RPMI8226 (cell line): Measurements from ENCODE around the gene POGLUT2.
A peak's percentile ranks its signal among the peaks of the same experiment; 100 is the strongest.

Source experiments
- DNase-seq: peaks from one replicate; pipeline ENCODE4 v3.0.0-alpha.2; 2015

Gene POGLUT2

DNA sequence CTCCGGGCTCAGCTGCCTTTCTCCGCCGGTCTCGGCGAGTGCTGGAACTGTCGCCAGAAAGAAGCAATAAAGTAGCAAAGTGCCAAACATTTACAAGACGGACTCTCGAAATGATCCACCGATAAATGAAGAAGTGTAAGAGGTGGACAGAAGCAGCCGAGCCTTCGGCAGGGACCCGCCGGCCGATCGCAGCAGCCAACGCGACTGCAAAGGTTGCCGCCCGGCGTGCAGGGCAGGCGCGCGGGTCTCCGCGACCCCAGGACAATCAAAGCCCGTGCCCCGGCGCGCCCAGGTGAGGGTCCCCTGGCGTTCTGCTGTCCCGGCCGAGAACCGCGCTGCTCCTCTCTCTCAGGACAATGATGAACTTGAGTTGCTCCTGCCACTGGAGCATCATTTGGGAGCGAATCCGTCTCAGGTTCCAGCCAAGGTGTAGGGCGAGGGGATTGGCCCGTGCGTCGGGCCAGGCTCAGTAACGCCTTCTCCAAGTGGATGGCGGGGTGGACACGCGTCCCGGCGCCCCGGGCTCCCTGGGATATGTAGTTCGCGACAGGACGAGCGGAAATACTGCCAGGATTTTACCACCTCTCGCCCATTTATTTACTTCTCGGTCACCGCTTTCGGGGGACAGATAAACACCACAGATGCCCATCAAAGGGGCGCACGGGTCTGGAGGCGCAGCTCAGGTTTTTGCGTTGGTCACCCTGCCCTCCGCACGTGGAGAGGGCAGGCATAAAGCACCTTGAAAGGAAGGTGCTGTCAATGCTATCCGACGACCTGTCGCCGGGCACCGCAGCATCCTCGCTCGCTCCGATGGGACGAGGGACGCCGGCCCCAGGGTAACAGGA lies at the start of gene POGLUT2, which contains the start of gene BIVM:
POGLUT2 (minus strand) TSS at position 396 of the 845 bp plus-strand sequence; CDS start at position 90, 306 bp downstream.
BIVM (plus strand) TSS at position 539 of the 845 bp plus-strand sequence. CDS start 8,149 bp downstream, outside the sequence.
- peak; percentile 90 for DNase-seq

DNA sequence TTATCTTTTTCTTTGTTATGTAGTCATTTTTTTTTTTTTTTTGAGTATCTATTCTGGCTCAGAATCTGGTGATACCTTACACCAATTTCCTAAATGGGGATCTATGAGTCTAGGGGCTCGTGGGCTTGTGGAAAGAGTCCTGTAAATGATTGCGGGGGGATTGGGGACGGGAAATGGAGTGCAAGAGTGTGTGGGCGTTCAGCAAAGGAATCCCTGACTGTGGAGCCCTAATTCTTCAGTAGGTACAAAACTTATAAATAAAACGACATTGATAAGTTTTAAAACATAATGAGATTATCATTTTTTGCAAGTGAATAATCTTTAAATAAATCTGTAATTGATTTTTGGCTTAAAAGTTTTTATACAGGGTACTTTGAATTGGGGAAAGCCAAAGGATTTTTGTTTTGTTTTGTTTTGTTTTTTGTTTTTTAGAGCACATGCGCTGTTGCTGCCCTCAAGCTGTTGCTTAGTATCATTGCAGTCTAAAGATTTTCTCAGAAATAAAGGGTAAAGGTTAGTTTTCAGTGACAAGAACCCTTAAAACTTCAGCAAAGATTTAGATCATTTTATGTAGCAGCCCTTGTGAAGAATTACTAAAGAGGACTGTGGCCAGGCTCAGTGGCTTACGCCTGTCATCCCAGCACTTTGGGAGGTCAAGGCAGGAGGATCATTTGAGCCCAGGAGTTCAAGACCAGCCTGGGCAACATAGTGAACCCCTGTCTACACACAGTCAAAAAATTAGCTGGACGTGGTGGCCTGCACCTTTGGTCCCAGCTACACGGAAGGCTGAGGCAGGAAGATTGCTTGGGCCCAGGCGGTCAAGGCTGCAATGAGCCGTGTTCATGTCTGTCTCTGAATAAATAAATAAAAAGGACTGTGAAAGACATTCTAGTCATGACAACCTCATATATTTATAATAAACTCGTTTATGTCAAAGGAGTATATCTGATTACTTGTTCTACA lies 48.8 kb upstream of the POGLUT2 start:
- DNase-seq, result peak; percentile 19

DNA sequence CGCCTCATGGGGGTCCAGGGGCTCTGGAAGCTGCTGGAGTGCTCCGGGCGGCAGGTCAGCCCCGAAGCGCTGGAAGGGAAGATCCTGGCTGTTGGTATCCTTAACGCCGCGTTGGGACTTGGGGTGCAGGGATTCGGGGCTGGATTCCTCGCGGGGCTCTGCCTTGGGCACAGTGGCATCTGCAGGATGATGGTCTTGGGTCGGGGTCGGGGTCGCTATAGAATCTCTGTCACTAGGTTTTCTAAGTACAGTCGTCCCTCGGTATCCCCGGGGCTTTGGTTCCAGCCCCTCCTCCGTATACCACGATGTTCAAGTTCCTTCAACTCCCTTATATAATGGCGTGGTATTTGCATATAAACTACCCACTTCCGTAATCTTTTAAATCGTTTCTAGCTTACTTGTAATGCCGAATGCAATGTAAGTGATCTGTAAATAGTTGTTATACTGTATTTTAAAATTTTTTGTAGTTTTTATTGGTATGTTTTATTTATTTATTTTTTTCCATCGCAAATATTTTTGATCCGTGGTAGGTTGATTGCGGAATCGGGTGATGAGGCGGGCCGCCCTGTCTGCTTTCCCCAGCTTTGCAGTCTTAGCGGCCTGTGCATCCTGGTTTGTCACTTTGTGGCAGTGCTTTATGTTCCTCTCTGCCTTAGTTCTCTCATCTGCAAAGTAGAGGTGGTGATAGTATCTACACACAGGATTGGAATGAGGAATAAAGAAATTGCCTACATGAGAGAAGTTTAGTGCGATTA lies 47.7 kb upstream of the POGLUT2 start:
- peak; percentile 49 for DNase-seq

DNA sequence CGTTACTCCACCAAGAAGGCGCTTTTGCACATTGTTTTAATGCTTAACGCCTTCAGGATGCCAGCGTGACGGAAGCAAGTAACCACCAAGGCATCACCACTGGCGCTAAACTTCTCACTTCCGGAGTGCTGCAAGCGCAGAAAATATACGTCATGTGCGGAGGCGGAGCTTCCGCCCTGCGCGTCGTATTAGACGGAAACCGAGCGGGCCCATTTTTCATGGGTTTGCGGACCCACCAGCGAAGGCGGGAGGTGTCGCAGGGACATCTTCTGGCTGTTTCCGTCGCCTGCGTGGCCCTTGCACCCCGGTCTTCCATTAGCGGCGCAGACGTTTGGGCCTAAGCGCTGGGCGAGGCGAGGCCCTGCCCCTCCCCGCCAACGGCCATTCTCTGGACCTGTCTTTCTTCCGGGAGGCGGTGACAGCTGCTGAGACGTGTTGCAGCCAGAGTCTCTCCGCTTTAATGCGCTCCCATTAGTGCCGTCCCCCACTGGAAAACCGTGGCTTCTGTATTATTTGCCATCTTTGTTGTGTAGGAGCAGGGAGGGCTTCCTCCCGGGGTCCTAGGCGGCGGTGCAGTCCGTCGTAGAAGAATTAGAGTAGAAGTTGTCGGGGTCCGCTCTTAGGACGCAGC lies 47.0 kb upstream of the POGLUT2 start, which contains the start of gene ERCC5:
ERCC5 (plus strand) TSS at position 403 of the 631 bp plus-strand sequence. CDS start 235 bp downstream, outside the sequence.
- DNase-seq, result peak; percentile 95

DNA sequence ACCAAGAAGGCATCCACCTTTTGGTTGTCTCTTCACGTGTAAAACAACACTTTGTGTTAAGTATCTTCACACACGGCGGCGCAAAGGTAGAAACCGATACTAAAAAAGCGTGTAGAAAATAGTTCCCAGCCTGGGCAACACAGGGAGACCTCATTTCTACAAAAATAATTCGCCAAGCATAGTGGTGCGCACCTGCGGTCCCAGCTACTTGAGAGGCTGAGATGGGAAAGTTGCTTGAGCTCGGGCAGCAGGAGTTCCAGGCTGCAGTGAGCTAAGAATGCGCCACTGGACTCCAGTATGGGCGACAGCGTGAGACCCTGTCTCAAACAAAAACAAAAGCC lies 46.5 kb upstream of the POGLUT2 start:
- DNase-seq, result no peak

DNA sequence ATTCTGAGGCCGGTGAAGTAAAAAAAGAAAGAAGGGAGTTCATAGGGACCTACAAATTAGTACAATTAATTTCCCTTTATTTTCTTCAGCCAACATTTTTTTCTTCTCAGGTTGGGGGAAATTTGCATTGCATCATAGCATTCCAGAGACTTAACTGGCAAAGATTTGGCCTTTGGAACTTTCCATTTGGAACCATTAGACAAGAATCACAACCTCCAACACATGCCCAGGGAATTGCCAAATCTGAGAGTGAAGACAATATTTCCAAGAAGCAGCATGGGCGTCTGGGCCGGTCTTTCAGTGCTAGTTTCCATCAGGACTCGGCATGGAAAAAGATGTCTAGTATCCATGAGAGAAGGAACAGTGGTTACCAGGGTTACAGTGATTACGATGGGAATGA lies 40.7 kb upstream of the POGLUT2 start:
- no peak for DNase-seq

DNA sequence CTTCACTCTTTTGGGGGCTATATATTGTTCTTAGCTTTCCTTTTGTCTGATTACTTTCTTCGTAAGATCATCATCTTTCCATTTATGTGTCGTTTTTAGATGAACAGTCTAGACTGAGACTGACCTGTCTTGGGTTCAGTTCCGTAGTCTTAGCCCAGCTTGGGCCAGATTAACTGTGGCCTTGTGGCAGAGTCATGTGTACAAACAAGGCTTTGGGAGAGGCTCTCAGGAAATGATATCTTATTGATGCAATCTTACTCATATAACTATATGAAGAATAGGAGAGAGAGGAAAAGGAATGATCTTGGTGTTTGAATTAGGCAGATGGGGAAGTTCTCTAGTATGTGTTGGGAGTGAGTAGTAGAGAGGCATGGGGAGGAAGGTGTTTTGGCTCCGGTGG lies 40.2 kb upstream of the POGLUT2 start:
- DNase-seq, result no peak

DNA sequence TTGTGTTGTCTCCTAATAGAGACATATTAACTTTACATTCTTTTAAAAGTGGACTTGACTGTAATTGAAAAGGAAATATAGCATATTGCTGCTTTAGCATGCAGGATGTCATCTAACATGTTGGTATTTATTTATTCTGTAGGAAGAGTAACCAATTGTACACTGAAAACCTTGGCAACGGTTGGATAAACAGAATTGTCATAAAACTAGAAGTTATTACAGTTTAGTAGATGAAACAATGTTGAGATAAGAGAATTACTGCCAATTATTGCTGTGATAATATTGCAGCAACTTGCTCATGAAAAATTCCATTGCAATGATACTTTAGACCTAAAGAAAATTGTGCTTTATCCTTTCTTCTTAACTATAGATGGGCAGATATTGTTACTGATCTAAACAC lies 39.5 kb upstream of the POGLUT2 start:
- no peak for DNase-seq

DNA sequence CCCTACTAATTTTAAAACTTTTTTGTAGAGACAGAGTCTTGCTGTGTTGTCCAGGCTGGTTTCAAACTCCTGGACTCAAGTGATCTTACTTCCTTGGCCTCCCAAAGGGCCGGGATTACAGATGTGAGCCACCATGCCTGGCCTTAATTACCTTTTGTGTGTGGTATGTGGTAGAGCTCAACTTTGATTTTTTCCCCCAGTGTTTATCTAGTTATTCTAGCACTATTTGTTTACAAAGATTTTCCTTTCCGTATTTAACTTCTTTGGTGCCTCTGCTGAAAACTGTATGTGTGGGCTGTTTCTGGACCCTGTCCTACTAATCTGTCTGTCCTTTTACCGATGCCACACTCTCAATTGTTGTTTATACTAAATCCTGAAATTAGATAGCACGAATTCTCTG lies 37.7 kb upstream of the POGLUT2 start:
- DNase-seq, result no peak

DNA sequence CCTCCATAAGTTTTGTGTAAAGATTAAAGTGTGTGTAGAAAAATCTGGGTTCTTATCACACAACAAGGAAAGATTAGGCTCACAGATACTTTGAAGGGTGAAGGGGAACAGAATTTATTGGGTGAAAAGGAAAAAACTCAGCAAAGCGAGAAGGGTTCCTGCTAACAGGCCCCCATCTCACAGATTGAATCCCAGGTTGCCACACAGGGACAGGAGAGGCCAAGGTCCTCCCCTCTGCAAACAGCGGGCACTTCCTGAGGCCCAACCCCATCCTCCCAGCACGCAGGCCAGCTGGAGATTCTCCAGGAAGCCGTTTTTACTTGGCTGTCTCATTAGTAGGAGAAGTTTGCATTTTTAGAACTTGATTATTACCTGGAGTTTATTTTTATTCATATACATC lies 31.9 kb upstream of the POGLUT2 start:
- DNase-seq, result no peak

DNA sequence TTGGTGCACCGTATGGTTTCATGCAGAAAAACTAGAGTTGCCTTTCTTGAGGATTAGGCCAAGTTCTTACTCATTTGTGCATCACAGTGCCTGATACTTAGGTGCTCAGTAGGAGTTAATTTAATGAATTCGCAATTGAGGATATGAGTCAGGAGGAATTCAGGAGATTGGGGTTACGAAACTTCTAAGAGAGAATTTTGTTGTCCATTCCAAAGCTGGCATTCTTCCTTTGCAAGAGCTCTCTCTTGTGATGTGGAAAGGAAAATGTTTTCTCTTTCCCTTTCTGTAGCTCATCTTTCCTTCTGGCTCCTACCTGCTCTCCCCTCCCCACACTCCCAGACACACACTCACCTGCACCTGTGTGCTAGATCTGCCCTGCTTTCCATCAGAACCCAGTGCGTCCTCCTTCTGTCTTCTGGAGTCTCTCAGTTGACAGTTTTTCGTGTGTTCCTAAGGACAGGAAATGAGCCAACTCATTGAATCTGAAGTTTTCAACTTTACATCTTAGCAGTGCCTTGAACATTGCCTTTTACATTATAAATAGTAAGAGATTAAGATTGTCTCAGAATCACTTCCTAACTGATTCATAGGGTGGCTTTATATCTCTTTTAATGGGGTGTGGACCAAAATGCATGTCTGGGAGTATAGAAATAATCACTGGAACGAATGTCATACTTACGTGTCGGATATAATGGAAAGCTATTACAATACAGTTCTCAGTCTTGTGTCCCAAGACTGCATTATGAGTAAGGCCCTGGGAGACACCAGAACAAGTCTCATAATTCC lies 27.3 kb upstream of the POGLUT2 start:
- DNase-seq, result no peak

DNA sequence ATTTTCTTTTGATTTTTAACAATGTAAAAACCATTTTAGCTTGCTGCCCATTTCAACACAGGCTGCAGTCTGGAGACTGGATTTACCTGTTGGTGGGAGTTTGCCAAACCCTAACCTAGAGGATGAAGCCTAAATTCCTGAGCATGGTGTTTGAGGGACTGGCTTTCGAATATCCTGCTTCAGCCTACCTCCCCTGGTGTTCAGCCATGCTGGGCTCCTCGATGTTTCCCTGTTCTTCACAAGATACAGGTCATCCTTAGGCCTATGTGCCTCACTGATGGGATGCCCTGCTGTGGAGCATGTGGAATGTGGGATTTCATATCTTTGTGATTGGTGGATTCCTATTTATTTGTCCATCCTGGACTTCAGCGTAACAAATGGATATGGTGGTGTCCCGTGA lies 26.6 kb upstream of the POGLUT2 start:
- DNase-seq, result no peak

DNA sequence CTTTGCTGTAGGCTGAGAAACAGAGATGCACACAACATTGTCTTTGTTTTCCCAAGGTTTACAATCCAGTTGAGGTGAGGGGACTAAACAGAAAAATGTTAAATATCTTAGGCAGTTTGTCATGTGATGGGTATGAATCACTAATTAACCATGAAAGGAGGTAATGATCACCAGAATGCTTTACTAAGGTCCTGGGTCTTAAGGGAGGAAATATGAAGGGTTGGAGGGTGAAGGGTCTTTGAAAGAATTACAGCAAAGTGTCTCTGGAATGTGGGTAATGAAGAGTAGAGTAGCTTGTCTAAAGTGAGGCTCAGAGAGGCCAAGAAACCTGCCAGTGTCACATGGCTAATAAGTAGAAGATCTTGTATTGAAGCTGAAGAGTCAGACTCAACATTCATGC lies 19.1 kb upstream of the POGLUT2 start:
- no peak for DNase-seq

DNA sequence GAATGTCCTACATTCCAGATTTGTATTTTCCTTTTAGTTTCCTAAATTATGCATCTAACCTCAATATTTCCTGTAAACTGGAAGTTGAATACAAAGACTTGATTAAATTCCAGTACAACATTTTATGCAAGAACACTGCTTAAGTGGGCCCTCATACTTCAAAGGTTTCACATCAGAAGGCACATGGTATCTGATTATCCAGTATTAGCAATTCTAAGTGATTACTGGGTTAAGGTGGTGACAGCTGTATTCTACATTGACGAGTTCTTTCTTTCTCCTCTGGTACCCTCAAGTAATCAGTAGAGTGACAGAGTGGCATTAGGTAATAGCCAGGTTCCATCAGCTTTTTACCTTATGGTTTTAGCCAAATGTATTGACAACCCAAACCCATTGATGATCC lies 18.5 kb upstream of the POGLUT2 start:
- no peak for DNase-seq

DNA sequence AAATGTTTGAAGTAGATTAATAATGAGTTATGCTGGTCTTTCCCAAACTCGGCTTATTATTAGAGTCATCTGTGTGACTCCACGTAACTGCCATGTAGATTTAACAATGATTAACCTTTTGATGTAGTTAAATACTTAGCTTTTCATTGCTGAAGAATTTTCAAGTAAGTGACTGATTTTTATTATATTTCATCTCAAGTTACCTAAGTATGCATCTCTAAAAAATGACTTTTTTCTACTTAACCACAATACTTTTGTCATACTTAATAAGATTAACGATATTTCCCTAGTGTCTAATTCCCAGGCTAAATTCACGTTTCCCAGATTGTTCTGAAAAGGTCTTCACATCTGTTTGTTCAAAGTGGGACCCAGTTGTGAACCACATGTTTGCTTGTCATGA lies 17.9 kb upstream of the POGLUT2 start:
- DNase-seq, result no peak

DNA sequence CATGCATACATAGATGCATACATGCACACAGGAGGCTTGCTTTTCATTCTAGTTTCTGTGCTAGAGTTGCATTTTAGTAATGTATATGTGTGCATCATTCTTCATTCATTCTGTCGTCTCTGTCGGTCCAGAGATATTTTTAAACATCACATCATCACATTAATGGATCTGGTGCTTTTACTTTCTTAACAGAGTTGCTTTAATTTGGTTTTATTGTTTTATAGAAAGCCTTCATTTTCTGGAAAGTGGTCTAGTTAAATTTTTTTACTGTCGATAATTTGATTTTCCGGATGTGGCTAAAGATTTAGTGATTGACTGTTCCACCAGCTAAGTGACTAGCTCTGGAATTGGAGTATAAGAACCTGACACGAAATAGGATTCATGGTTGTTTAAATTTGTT lies 17.0 kb upstream of the POGLUT2 start:
- no peak for DNase-seq

DNA sequence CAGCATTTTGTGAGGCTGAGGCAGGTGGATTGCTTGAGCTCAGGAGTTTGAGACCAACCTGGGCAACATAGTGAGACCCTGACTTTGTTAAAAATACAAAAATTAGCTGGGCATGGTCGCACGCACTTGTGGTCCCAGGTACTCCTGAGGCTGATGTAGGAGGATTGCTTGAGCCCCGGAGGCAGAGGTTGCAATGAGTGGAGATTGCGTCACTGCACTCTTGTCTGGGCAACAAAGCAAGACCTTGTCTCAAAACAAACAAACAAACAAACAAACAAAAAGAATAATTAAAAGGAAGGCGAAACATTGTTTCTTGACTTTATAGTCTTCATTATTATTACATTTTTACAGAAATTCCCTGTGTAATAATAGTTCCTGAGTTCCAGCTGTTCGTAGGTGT lies 16.0 kb upstream of the POGLUT2 start:
- no peak for DNase-seq

DNA sequence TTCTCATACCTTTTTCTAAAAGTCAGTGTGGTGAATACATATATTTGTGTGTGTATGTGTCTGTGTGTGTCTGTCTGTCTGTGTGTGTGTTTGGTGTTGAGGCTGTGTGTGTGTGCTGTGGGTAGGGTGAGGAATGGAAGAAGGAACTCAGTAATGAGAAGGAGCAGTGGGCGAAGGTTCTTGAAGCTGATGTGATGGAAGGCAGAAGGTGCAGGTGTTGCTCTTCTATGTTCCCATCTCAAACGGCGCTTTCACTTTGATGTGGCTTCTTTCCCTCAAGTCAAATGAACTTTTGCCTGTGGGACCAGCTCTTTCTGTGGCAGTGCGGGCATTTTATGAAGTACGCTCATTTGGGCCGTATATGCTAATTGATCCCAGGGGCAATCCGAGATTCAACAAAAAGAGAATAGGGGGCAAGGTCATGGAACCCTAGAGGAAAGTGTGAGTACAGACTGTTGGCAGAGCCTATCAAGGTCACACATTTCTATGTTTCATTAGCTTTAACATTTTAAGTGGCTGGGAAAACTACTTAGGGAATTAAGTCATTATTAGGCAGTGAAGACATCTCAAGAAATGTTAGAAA lies 15.3 kb upstream of the POGLUT2 start:
- no peak for DNase-seq

DNA sequence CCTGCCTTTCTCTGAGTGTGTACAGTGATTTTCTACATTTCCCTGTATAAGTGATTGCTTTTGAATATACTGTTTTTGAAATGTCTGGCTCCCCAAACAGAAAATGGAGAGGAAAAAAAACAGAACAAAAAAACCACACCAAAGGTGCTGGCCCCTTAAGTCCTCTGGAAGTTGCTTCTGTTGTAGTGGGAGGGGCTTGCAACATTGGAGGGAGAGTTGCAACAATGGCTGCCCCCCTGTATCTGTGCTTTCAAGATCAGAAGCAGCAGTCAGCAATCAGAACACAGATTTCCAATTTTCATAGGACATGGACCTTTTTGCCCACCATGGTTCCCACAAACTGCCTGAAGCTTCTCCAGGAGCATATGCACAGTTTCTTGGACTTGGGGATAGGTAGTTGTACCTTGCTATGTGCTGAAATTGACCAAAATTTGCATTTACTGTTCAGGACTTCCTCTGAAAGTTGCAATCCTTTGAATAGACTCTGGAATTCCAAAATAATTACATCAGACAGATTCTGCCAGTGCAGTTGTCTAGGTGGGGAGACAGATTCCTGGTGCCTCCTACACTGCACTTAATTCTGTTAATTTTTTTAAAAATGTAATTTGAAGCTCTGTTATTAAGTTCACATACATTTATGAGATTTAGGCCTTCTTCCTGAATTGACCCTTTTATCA lies 14.0 kb upstream of the POGLUT2 start:
- no peak for DNase-seq

DNA sequence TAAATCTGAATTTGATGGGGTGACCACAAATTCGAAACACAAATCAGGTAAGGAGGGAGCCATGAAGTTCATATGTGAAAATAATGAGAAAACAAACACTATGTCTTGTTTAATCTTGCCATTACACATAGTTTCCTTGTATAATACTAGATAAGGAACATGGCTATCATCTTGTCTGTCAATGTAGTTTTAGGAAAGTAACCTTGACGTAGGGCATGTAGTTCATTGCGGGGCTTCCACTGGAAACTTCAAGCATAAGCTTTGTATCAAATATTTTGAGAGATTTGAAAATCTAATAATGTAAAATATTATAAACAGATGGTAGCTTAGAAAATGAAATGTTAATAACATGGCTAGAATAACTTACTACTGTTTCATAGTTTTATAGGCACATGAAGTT lies 8.9 kb upstream of the POGLUT2 start:
- DNase-seq, result no peak

DNA sequence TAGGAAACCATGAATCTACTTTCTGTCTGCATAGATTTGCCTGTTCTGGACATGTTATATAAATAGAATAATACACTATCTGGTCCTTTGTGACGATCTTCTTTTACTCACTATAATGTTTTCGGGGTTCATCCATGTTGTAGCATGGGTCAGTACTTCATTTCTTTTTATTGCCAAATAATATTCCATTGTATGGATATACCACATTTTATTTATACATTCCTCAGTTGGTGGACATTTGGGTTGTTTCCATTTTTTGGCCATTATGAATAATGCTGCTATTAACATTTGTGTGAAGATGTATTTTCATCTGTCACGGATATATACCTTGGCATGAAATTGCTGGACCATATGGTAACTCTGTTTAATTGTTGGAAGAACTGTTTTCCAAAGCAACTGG lies 6.9 kb upstream of the POGLUT2 start:
- DNase-seq, result no peak
